ENCODE measurements around the gene MYH15. TPM values are rescaled to one million over a fixed set of nuclear protein-coding genes. Genes with fewer than 3 reads are reported as not detected.
A peak's percentile ranks its signal among the peaks of the same experiment; 100 is the strongest.

Gene MYH15
- total RNA-seq, 1 donor, result under 0.01 TPM

DNA sequence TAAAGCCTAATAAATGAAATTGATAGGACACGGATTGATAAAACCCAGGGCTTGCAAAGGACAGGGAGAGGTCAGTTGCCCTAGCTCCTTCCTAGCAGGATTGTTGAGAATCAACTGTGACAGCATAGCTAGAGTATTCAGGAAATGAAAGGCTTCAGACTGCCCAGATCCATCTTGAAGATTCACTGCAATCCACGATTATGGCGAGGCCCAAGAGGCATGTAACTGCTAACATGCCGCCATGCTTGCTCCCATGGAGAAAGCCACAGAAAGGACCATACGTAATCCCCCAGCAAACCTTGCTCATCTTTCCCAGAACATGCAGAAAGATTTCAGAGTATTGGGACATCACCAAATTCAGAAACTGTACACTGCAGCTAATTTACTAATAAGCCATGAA lies 41.3 kb downstream of the MYH15 start:
- no peak for DNase-seq (ENCODE audit: low read depth)
- TF ChIP-seq, protein P1, sequence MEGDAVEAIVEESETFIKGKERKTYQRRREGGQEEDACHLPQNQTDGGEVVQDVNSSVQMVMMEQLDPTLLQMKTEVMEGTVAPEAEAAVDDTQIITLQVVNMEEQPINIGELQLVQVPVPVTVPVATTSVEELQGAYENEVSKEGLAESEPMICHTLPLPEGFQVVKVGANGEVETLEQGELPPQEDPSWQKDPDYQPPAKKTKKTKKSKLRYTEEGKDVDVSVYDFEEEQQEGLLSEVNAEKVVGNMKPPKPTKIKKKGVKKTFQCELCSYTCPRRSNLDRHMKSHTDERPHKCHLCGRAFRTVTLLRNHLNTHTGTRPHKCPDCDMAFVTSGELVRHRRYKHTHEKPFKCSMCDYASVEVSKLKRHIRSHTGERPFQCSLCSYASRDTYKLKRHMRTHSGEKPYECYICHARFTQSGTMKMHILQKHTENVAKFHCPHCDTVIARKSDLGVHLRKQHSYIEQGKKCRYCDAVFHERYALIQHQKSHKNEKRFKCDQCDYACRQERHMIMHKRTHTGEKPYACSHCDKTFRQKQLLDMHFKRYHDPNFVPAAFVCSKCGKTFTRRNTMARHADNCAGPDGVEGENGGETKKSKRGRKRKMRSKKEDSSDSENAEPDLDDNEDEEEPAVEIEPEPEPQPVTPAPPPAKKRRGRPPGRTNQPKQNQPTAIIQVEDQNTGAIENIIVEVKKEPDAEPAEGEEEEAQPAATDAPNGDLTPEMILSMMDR (IDR thresholded peaks at IDR 0.05; ENCODE audit: insufficient read depth, low read depth, low read length), result no peak
- H3K4me3 ChIP-seq (ENCODE audit: low read depth, low read length), result no peak overlapping the region

DNA sequence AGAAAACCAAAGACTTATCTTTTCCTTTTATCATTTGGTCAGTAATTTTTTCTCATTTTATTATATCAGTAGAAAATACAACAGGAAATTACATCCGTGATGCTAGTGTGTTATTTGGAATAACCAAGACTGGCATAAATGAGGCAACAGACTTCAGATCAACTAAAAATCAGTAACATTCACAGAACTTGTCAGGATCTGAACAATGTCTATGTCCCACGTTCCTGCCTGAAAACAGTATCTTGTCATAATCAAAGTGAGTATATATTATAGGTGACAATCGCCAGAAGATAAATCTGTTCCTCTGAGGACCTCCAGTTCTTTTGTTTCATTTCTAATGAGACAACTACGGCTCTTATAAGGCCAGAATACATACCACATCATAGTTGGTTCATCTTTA lies 41.8 kb downstream of the MYH15 start:
- TF ChIP-seq, protein P1 (IDR thresholded peaks at IDR 0.05; ENCODE audit: insufficient read depth, low read depth, low read length), result no peak
- no peak overlapping the region for H3K4me3 ChIP-seq (ENCODE audit: low read depth, low read length)
- no peak for DNase-seq (ENCODE audit: low read depth)

DNA sequence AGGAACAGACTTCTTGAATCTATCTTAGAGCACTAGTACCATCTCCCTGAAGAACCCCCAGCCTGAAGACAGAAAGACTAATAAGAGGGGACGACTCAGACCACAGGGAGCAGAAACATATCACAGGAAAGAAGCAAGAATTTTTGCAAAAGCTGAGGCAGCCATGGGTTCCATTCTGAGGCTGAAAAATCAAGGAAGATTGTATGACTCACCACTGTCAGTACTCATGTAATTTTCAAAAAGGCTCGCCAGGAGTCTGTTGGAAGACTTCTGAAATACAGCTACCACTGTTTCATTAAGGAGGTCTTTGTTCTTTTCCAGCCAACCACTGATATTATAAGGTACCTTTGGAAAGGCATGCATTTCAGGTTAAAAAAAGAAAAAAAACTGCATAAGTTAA lies 47.5 kb downstream of the MYH15 start:
- TF ChIP-seq, protein P1 (IDR thresholded peaks at IDR 0.05; ENCODE audit: insufficient read depth, low read depth, low read length), result no peak
- no peak overlapping the region for H3K4me3 ChIP-seq (ENCODE audit: low read depth, low read length)
- DNase-seq (ENCODE audit: low read depth), result no peak

DNA sequence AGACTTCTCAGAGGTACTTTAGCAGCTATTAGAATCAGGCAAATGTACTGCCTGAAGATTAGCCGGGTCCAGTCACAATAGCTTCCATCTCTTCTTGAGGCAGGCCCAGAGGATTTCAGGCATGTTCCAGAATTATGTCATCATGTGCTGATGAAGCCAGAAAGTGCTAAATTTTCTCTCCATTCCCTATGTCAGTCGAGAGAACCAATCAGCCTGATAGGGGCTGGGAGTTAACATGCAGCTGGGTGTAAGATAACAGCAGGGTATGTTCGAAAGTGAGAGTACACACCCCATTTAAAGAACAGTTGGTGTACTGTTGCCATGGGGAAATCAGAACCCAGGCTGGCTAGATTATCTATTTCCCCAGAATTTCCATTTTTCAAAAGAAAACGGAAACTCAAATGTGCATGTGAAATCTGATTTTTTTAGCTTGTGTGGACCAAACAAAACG lies 48.7 kb downstream of the MYH15 start:
- DNase-seq (ENCODE audit: low read depth), result peak; percentile 20
- TF ChIP-seq, protein P1 (IDR thresholded peaks at IDR 0.05; ENCODE audit: insufficient read depth, low read depth, low read length), result no peak
- no peak overlapping the region for H3K4me3 ChIP-seq (ENCODE audit: low read depth, low read length)

DNA sequence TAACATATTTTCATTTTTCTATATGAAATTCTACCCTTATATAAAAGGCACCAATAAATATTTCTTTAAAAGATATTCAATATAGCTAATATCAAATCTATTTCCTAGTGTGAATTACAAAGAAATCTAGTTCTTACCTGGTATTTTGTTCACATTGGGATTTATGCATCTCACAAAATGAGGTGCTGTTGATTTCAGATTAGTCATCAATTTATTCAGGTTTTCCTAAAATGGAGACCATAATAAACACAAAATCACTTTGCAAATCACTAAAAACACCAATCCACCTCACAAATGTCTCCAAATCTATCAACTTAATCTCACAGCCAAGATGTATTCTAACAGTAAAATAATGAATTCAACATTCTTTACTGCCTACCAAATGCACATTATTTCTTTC lies 51.2 kb downstream of the MYH15 start:
- DNase-seq (ENCODE audit: low read depth), result no peak
- no peak overlapping the region for H3K4me3 ChIP-seq (ENCODE audit: low read depth, low read length)
- TF ChIP-seq, protein P1 (IDR thresholded peaks at IDR 0.05; ENCODE audit: insufficient read depth, low read depth, low read length), result no peak

DNA sequence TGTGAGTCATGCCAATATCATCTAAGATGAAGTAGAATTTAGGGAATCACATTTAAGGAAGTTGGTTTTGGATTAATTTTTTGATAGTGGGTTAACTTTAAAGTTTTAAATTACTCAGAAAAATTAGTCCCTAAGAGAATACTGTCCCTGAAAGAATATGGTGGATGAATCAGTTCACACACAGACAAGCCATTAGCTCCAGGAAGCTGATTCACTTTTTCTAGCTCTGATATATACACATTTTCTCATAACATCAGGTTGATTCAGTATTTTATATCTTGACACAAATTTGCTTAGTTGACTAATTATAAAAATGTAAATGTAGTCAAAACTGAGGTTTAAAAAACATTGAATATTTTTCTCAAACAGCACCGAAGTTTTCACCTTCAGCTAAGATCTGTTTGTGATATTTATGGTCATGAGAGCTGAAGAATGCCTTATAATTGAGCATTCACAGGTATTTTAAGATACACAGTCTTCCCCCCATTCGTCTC lies 55.1 kb downstream of the MYH15 start:
- H3K4me3 ChIP-seq (ENCODE audit: low read depth, low read length), result no peak overlapping the region
- no peak for DNase-seq (ENCODE audit: low read depth)
- TF ChIP-seq, protein P1 (IDR thresholded peaks at IDR 0.05; ENCODE audit: insufficient read depth, low read depth, low read length), result no peak

DNA sequence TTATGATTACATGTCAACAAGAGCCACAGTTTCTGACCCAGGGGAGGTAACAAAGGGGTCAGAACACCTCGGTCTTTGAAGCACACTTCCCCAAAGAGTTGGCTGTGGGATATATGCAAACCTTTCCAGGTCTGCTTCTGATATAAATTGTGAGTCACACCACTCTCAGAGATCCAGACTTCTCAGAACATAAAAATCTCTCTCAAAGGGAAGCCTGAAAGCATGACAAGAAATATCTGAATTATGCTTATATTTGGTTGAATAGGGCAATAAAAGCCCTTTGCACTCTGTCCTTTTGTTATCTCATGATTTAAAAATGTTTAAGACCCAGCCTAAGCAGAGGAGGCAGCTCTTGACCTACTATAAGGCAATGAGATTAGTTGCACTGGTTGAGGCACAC lies 56.8 kb downstream of the MYH15 start:
- TF ChIP-seq, protein P1 (IDR thresholded peaks at IDR 0.05; ENCODE audit: insufficient read depth, low read depth, low read length), result no peak
- H3K4me3 ChIP-seq (ENCODE audit: low read depth, low read length), result no peak overlapping the region
- DNase-seq (ENCODE audit: low read depth), result no peak
